Tibial nerve (tissue), 4 donors: ENCODE measurements around the gene TENM4. TPM values are rescaled to one million over a fixed set of nuclear protein-coding genes. Genes with fewer than 3 reads are reported as not detected.

Source experiments
- DNase-seq, 2 donors: peaks; one replicate each; pipeline ENCODE4 v3.0.0-alpha.2; 2019; ENCODE audit warnings: low spot score in 2 of 2
- H3K27ac ChIP-seq, 4 donors: fragments of 200-600 bp; sonication (generic) in 3 of 4; one replicate each; pipeline ENCODE4 v1.5.1; 2017 to 2019; ENCODE audit warnings: mild to moderate bottlenecking in 1 of 4
- H3K27me3 ChIP-seq, 2 donors: fragments of 200-600 bp; sonication (generic) in 1 of 2; one replicate each; pipeline versions ENCODE4 v1.5.1 to v1.6.0; 2017 to 2019
- H3K36me3 ChIP-seq, 3 donors: fragments of 200-600 bp; sonication (generic); one replicate each; pipeline ENCODE4 v1.5.1; 2018 to 2019
- H3K4me1 ChIP-seq, 4 donors: fragments of 200-600 bp; sonication (generic) in 3 of 4; one replicate each; pipeline ENCODE4 v1.5.1; 2017 to 2019
- H3K4me3 ChIP-seq, 4 donors: fragments of 200-600 bp; sonication (generic) in 3 of 4; one replicate each; pipeline ENCODE4 v1.5.1; 2017 to 2019; ENCODE audit warnings: mild to moderate bottlenecking in 1 of 4, moderate library complexity in 1 of 4
- H3K9me3 ChIP-seq, 4 donors: fragments of 200-600 bp; sonication (generic) in 3 of 4; one replicate each; pipeline ENCODE4 v1.5.1; 2017 to 2019
- CTCF ChIP-seq, 5 experiments: fragments of 200-600 bp in 3 of 5; fragments of 450-650 bp in 2 of 5; sonication (generic) in 3 of 5; IDR thresholded peaks; one replicate each; pipeline ENCODE4 v1.5.1; 2016 to 2019; ENCODE audit warnings: antibody characterized with exemption in 5 of 5, mild to moderate bottlenecking in 3 of 5, moderate library complexity in 2 of 5
- EP300 ChIP-seq, 2 donors: sonication (generic); formaldehyde crosslinking; IDR thresholded peaks; one replicate each; pipeline ENCODE4 v1.6.1; 2017; ENCODE audit warnings: antibody characterized with exemption in 2 of 2, mild to moderate bottlenecking in 1 of 2
- POLR2A ChIP-seq, 2 donors: fragments of 450-650 bp; IDR thresholded peaks; one replicate each; pipeline ENCODE4 v1.6.1; 2017; ENCODE audit warnings: antibody characterized with exemption in 2 of 2, mild to moderate bottlenecking in 2 of 2, moderate library complexity in 2 of 2
- WGBS, 2 donors: methylation state at CpG; one replicate each; pipeline ENCODE4 v1.1.5; 2018; 5-methylcytosine and 5-hydroxymethylcytosine counted together
- total RNA-seq, 4 donors: library from RNA; depleted of rRNA; stranded (reverse); fragments of >200 nt; gene quantifications; one replicate each; pipeline ENCODE4 v1.1.0, GENCODE V29; 2016

The TENM4 gene
- total RNA-seq, 4 donors from 2014 or later, result 15.3 to 36.3 (median 19.6) TPM

GRCh38 chr11:78786746-78787145 lies 654.1 kb downstream of the TENM4 start:
- no peak overlapping the region for H3K27ac ChIP-seq
- TF ChIP-seq CTCF (IDR thresholded peaks at IDR 0.05), result no peak
- TF ChIP-seq EP300 (IDR thresholded peaks at IDR 0.05), result no peak
- no peak for TF ChIP-seq POLR2A (IDR thresholded peaks at IDR 0.05)
- H3K27me3 ChIP-seq, result no peaks in the 10 kb centered on the region
- no peaks in the 10 kb centered on the region for H3K36me3 ChIP-seq
- H3K4me3 ChIP-seq, result no peak overlapping the region
- DNase-seq, result no peak
- no peaks in the 10 kb centered on the region for H3K9me3 ChIP-seq
- 94% methylated on average over 7 to 19 of the region's 20 CpGs for WGBS, 2 donors
- H3K4me1 ChIP-seq, result peaks cover 0 to 5% (median 0%) of the 10 kb centered on the region in 4 donors

GRCh38 chr11:78786086-78786485 lies 654.7 kb downstream of the TENM4 start:
- H3K4me3 ChIP-seq, result no peak overlapping the region
- TF ChIP-seq POLR2A (IDR thresholded peaks at IDR 0.05), result no peak
- TF ChIP-seq EP300 (IDR thresholded peaks at IDR 0.05), result no peak
- no peak for TF ChIP-seq CTCF (IDR thresholded peaks at IDR 0.05)
- WGBS, 2 donors, result 32 to 39% methylated on average over 5 of the region's 5 CpGs
- DNase-seq, result no peak
- H3K36me3 ChIP-seq, result no peaks in the 10 kb centered on the region
- H3K9me3 ChIP-seq, result no peaks in the 10 kb centered on the region
- H3K27me3 ChIP-seq, result no peaks in the 10 kb centered on the region
- no peak overlapping the region for H3K27ac ChIP-seq
- H3K4me1 ChIP-seq, result peaks cover 0 to 5% (median 0%) of the 10 kb centered on the region in 4 donors

- 55 to 61% methylated on average over 9 of the region's 9 CpGs for WGBS, 2 donors
- TF ChIP-seq EP300 (IDR thresholded peaks at IDR 0.05) (no peak), POLR2A (IDR thresholded peaks at IDR 0.05) (no peak), CTCF (IDR thresholded peaks at IDR 0.05) (no peak)
- H3K27me3 ChIP-seq, result no peaks in the 10 kb centered on the region
- no peak overlapping the region for H3K4me3 ChIP-seq
- H3K9me3 ChIP-seq, result no peaks in the 10 kb centered on the region
- peaks cover 0 to 5% (median 0%) of the 10 kb centered on the region in 4 donors for H3K4me1 ChIP-seq
- H3K36me3 ChIP-seq, result no peaks in the 10 kb centered on the region
- no peak for DNase-seq
- H3K27ac ChIP-seq, result no peak overlapping the region
Measured at GRCh38 chr11:78784321-78785061, 656.3 kb downstream of the TENM4 start.

GRCh38 chr11:78783846-78784245 lies 657.0 kb downstream of the TENM4 start:
- H3K4me1 ChIP-seq, result peaks cover 0 to 5% (median 0%) of the 10 kb centered on the region in 4 donors
- no peaks in the 10 kb centered on the region for H3K36me3 ChIP-seq
- H3K27me3 ChIP-seq, result no peaks in the 10 kb centered on the region
- no peak overlapping the region for H3K4me3 ChIP-seq
- H3K9me3 ChIP-seq, result no peaks in the 10 kb centered on the region
- TF ChIP-seq EP300 (IDR thresholded peaks at IDR 0.05), result no peak
- TF ChIP-seq CTCF (IDR thresholded peaks at IDR 0.05), result no peak
- no peak for TF ChIP-seq POLR2A (IDR thresholded peaks at IDR 0.05)
- WGBS, 2 donors, result 51 to 54% methylated on average over 5 of the region's 5 CpGs
- no peak overlapping the region for H3K27ac ChIP-seq
- DNase-seq, result no peak

GRCh38 chr11:78783301-78783700 lies 657.5 kb downstream of the TENM4 start:
- TF ChIP-seq EP300 (IDR thresholded peaks at IDR 0.05) (no peak), POLR2A (IDR thresholded peaks at IDR 0.05) (no peak), CTCF (IDR thresholded peaks at IDR 0.05) (no peak)
- Histone ChIP-seq H3K4me3 (no peak overlapping the region), H3K4me1 (peaks cover 0 to 5% (median 0%) of the 10 kb centered on the region in 4 donors), H3K27me3 (no peaks in the 10 kb centered on the region), H3K36me3 (no peaks in the 10 kb centered on the region), H3K9me3 (no peaks in the 10 kb centered on the region), H3K27ac (no peak overlapping the region)
- no peak for DNase-seq
- WGBS, 2 donors, result 100% methylated on average over 1 of the region's 1 CpG
